Measurements from ENCODE around the gene EVA1B.

- TF ChIP-seq CEBPB (IDR thresholded peaks at IDR 0.05) (no peak), CTCF (IDR thresholded peaks at IDR 0.05) (no peak), NR3C1 (IDR thresholded peaks at IDR 0.05) (no peak), ESRRA (IDR thresholded peaks at IDR 0.05; ENCODE audit: borderline replicate concordance, low read length) (no peak), RFX5 (IDR thresholded peaks at IDR 0.05) (no peak), POLR2A (IDR thresholded peaks at IDR 0.05; ENCODE audit: low read length) (no peak), REST (IDR thresholded peaks at IDR 0.05) (no peak)
Measured at GRCh38 chr1:36274201-36274600, 49.2 kb downstream of the EVA1B start.
